Neural progenitor cell (in vitro differentiated cells): Measurements from ENCODE around the gene COQ5.
"Not testable (repeated sequence)": the region's sequence is repeated elsewhere in the genome, so short reads cannot be mapped to it uniquely, and the experiment has no call there.

Experiments
- CTCF ChIP-seq: fragments of 200-600 bp; sonication (generic); IDR thresholded peaks from 2 replicates; pipeline ENCODE4 v1.5.1; 2017; ENCODE audit warnings: antibody characterized with exemption, mild to moderate bottlenecking
- EZH2 ChIP-seq: fragments of 200-600 bp; sonication (generic); IDR thresholded peaks from 2 replicates; pipeline ENCODE4 v1.6.1; 2017; ENCODE audit warnings: antibody characterized with exemption, mild to moderate bottlenecking, moderate library complexity

GRCh38 chr12:120487552-120487951 lies 41.4 kb downstream of the COQ5 start:
- not testable (repeated sequence) for TF ChIP-seq CTCF, EZH2
